H1 (cell line): ENCODE data around the gene CD48. TPM values are rescaled to one million over a fixed set of nuclear protein-coding genes. Genes with fewer than 3 reads are reported as not detected.

Source experiments
- EZH2 ChIP-seq: fragments of 200-600 bp; sonication (generic); IDR thresholded peaks from 2 replicates; pipeline ENCODE4 v1.7.1; 2012; ENCODE audit warnings: low read depth, mild to moderate bottlenecking, moderate library complexity, low read length, inconsistent platforms; ENCODE audit not compliant: severe bottlenecking
- GABPA ChIP-seq: IDR thresholded peaks from 2 replicates; pipeline ENCODE4 v1.6.1; 2011; ENCODE audit warnings: mild to moderate bottlenecking, low read length, moderate library complexity, borderline replicate concordance; ENCODE audit not compliant: insufficient read depth
- KDM5A ChIP-seq: fragments of 200-600 bp; IDR thresholded peaks from 2 replicates; pipeline ENCODE4 v1.7.1; 2012; ENCODE audit warnings: mild to moderate bottlenecking, low read length, inconsistent platforms, mixed read lengths
- MAFK ChIP-seq: IDR thresholded peaks from 2 replicates; pipeline ENCODE4 v1.6.1; 2012; ENCODE audit warnings: low read depth, mild to moderate bottlenecking, improper control_type of control experiment, low read length
- RAD21 ChIP-seq, 2 experiments: IDR thresholded peaks in 1 of 2; conservative IDR thresholded peaks in 1 of 2; 2 replicates each; pipeline ENCODE4 v1.6.1; 2011; ENCODE audit warnings: low read depth in 2 of 2, low read length in 2 of 2, improper control_type of control experiment in 1 of 2, inconsistent platforms in 1 of 2, mild to moderate bottlenecking in 1 of 2, moderate library complexity in 1 of 2
- SP1 ChIP-seq: IDR thresholded peaks from 2 replicates; pipeline ENCODE4 v1.6.1; 2011; ENCODE audit warnings: low read depth, low read length
- USF2 ChIP-seq: IDR thresholded peaks from 2 replicates; pipeline ENCODE4 v1.6.1; 2011; ENCODE audit warnings: low read length, improper control_type of control experiment
- polyA plus RNA-seq, 7 experiments: library from polyadenylated mRNA; depleted of rRNA in 3 of 7; stranded (reverse) in 5 of 7; unstranded in 2 of 7; fragments of >200 nt in 5 of 7; fragments of 200-250 nt in 2 of 7; gene quantifications; 1 replicate in 5 of 7; 2 replicates in 1 of 7; 4 replicates in 1 of 7; pipeline versions ENCODE4 v1.2.1 to v1.2.3, GENCODE V29; 2011 to 2013; ENCODE audit warnings: missing spikeins in 2 of 7, mixed read lengths in 2 of 7
- total RNA-seq: library from RNA; stranded (reverse); fragmentation: NEBNext Ultra II Directional; extraction: Animal tissue kit (Norgen Biotek cat#: 25700); gene quantifications from 2 replicates; pipeline ENCODE4 v1.2.1, GENCODE V29; 2021
- TF ChIP-seq, protein P1 (sequence below): fragments of 300-600 bp; sonication (generic); IDR thresholded peaks from 2 replicates; pipeline ENCODE4 v1.7.1; 2012; ENCODE audit warnings: low read length, moderate library complexity, mild to moderate bottlenecking, inconsistent platforms; ENCODE audit not compliant: insufficient replicate concordance

The CD48 gene
- total and polyA plus RNA-seq, 2 of the 8 experiments (the other 6 are each of a cell fraction or from before 2014, with no cell fraction given), result 0.08 TPM; not detected in 1

GRCh38 chr1:160707236-160708064 is 4.2 kb downstream of the CD48 start (continued):
- TF ChIP-seq, protein P1, sequence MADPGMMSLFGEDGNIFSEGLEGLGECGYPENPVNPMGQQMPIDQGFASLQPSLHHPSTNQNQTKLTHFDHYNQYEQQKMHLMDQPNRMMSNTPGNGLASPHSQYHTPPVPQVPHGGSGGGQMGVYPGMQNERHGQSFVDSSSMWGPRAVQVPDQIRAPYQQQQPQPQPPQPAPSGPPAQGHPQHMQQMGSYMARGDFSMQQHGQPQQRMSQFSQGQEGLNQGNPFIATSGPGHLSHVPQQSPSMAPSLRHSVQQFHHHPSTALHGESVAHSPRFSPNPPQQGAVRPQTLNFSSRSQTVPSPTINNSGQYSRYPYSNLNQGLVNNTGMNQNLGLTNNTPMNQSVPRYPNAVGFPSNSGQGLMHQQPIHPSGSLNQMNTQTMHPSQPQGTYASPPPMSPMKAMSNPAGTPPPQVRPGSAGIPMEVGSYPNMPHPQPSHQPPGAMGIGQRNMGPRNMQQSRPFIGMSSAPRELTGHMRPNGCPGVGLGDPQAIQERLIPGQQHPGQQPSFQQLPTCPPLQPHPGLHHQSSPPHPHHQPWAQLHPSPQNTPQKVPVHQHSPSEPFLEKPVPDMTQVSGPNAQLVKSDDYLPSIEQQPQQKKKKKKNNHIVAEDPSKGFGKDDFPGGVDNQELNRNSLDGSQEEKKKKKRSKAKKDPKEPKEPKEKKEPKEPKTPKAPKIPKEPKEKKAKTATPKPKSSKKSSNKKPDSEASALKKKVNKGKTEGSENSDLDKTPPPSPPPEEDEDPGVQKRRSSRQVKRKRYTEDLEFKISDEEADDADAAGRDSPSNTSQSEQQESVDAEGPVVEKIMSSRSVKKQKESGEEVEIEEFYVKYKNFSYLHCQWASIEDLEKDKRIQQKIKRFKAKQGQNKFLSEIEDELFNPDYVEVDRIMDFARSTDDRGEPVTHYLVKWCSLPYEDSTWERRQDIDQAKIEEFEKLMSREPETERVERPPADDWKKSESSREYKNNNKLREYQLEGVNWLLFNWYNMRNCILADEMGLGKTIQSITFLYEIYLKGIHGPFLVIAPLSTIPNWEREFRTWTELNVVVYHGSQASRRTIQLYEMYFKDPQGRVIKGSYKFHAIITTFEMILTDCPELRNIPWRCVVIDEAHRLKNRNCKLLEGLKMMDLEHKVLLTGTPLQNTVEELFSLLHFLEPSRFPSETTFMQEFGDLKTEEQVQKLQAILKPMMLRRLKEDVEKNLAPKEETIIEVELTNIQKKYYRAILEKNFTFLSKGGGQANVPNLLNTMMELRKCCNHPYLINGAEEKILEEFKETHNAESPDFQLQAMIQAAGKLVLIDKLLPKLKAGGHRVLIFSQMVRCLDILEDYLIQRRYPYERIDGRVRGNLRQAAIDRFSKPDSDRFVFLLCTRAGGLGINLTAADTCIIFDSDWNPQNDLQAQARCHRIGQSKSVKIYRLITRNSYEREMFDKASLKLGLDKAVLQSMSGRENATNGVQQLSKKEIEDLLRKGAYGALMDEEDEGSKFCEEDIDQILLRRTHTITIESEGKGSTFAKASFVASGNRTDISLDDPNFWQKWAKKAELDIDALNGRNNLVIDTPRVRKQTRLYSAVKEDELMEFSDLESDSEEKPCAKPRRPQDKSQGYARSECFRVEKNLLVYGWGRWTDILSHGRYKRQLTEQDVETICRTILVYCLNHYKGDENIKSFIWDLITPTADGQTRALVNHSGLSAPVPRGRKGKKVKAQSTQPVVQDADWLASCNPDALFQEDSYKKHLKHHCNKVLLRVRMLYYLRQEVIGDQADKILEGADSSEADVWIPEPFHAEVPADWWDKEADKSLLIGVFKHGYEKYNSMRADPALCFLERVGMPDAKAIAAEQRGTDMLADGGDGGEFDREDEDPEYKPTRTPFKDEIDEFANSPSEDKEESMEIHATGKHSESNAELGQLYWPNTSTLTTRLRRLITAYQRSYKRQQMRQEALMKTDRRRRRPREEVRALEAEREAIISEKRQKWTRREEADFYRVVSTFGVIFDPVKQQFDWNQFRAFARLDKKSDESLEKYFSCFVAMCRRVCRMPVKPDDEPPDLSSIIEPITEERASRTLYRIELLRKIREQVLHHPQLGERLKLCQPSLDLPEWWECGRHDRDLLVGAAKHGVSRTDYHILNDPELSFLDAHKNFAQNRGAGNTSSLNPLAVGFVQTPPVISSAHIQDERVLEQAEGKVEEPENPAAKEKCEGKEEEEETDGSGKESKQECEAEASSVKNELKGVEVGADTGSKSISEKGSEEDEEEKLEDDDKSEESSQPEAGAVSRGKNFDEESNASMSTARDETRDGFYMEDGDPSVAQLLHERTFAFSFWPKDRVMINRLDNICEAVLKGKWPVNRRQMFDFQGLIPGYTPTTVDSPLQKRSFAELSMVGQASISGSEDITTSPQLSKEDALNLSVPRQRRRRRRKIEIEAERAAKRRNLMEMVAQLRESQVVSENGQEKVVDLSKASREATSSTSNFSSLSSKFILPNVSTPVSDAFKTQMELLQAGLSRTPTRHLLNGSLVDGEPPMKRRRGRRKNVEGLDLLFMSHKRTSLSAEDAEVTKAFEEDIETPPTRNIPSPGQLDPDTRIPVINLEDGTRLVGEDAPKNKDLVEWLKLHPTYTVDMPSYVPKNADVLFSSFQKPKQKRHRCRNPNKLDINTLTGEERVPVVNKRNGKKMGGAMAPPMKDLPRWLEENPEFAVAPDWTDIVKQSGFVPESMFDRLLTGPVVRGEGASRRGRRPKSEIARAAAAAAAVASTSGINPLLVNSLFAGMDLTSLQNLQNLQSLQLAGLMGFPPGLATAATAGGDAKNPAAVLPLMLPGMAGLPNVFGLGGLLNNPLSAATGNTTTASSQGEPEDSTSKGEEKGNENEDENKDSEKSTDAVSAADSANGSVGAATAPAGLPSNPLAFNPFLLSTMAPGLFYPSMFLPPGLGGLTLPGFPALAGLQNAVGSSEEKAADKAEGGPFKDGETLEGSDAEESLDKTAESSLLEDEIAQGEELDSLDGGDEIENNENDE, result no peak
- TF ChIP-seq RAD21 (IDR thresholded peaks at IDR 0.05 in 1 of 2, conservative IDR thresholded peaks at IDR 0.05 in 1 of 2; ENCODE audit: low read depth in 2 of 2, low read length in 2 of 2) (no peak), SP1 (no peak), KDM5A (no peak), MAFK (no peak), EZH2 (no peak), USF2 (no peak), GABPA (no peak)
